Raji (cell line): ENCODE measurements around the gene TNFSF13.

Experiments
- POLR2A ChIP-seq: IDR thresholded peaks from 2 replicates; pipeline ENCODE4 v1.6.1; 2011; ENCODE audit warnings: low read depth, low read length, control low read depth; ENCODE audit not compliant: insufficient read depth

Gene TNFSF13

DNA sequence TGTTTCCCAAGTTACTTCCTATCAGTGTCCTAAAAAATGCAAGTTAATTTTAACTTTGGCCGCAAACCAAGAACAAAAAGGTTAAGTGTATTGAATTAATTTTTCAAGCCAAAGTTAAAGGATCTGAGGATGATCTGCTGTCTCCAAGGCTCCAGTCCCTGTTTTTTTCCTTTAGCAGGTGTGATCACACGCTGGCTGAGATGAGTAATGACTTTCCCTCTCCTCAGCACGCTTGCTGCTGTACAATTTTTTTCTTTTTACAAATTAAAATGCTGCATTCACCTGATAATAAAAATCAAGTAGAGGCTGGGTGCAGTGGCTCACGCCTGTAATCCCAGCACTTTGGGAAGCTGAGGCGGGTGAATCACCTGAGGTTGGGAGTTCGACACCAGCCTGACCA, 13.6 kb upstream of the TNFSF13 start:
- TF ChIP-seq POLR2A: no peak

GRCh38 chr17:7548585-7549400, 9.8 kb upstream of the TNFSF13 start, which contains the start of gene TNFSF12:
Gene TNFSF12, plus strand, starts transcription at chr17:7549058. Its CDS starts 96 bp downstream, at chr17:7549154.
- TF ChIP-seq POLR2A: no peak

- TF ChIP-seq POLR2A: no peak
These were observed 9.0 kb upstream of the TNFSF13 start for GRCh38 chr17:7549401-7550055.

DNA sequence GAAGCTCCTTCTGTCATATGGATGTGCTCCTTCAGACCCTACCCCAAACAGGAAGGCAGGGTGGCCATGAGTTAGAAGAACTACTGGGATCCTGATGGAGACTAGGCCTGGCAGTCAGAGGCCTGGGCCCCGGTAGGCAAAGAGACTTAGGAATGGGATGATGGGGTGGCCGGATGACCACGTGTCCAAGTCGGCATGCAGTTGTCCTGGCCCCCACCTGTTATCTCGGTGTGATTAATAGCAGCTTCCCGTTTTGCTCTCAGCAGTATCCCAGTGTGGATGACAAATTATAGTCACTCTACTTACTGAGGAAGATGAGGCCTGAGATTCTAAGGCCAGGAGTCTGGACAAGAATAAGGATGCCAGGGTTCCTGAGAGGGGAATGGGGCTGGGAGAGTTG, 8.2 kb upstream of the TNFSF13 start:
- no peak for TF ChIP-seq POLR2A

DNA sequence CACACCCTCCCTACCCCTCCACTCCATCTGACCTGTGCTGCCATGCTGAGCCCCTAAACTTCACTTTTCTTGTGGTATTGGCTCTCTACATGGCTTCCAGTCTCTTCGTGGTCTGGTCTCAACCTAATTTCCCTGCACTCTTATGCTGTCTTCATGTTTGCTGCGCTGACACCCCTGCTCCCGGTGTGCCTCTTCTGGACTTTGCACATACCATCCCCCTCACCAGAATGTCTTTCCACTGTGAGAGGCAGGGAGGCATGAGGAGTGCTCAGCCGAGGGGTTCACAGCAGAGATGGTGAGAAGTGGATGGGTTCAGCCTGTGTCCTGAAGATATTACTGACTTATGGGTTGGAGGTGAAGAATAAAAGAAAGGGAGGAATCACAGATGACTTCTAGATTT, 7.2 kb upstream of the TNFSF13 start:
- TF ChIP-seq POLR2A: no peak

DNA sequence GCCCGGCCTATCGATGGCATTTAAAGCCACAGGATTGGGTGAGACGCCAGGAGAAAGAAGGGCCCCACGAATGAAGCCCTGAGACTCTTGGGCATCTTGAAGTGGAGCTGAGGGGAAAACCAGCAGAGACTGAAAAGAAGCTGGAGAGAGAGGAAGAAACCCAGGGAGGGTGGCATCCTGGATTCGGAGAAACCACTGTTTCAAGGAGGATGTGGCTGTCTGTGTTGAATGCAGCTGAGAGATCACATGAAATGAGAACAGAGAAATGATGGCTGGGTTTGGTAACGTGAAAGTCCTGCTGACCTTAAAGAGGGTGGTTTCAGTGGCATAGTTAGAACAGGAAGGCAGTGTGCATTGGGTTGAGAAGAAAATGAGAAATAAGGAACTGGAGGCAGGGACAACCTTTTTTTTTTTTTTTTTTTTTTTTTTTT, 5.9 kb upstream of the TNFSF13 start:
- no peak for TF ChIP-seq POLR2A

DNA sequence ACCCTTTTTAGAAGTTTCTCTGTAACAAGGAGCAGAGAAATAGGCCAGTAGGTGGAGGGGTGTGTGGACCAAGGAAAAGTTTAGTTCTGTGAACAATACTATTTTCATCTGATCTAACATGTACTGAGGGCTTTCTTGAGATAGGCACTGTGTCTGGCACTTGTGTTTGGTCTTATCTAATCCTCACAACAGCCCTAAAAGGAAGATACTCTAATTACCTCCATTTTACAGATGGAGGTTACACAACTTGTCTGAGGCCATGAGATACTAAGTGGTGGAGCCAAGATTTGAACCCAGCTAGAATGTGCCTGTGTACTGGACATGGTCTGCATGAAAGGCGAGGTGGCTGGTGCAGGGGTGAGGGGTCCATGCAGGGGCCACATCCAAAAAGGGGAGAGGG, 5.2 kb upstream of the TNFSF13 start:
- TF ChIP-seq POLR2A: no peak

GRCh38 chr17:7555320-7555948, 3.1 kb upstream of the TNFSF13 start:
- no peak for TF ChIP-seq POLR2A

DNA sequence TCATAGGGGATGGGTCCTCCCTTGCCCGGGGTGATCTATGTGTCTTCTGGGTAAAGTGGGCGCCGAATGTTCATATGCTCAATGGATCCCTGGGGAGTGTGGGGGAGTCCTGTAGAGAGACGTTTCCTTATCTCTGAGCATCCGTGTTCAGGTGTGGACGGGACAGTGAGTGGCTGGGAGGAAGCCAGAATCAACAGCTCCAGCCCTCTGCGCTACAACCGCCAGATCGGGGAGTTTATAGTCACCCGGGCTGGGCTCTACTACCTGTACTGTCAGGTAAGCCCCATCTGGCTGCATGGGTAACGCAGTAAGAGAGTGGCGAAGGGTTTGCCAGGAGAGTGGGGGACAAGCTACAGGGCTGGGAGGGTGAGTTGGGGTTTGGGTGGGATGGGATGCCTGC, 1.9 kb upstream of the TNFSF13 start:
- no peak for TF ChIP-seq POLR2A

- TF ChIP-seq POLR2A: 0 out of 2 replicates have a peak, but pooled peaks have one; percentile 8
These were observed 1.3 kb upstream of the TNFSF13 start for GRCh38 chr17:7557147-7557764.

GRCh38 chr17:7557775-7558543, 591 bp upstream of the TNFSF13 start:
- 0 out of 2 replicates have a peak, but pooled peaks have one; percentile 7 for TF ChIP-seq POLR2A

GRCh38 chr17:7559320-7560171, 996 bp downstream of the TNFSF13 start:
- TF ChIP-seq POLR2A: no peak; the same call in 1 of the 2 replicates

GRCh38 chr17:7560172-7561027, 1.9 kb downstream of the TNFSF13 start:
- TF ChIP-seq POLR2A: no peak

- TF ChIP-seq POLR2A: 0 out of 2 replicates have a peak, but pooled peaks have one; percentile 38
These were observed 2.6 kb downstream of the TNFSF13 start for GRCh38 chr17:7561028-7561575.
